GM20431 (cell line): ENCODE results near the gene OLIG1.

Source experiments
- in situ Hi-C: fragments of 300-500 bp; cut with MseI, MboI; formaldehyde crosslinking; loops from one replicate; pipeline ENCODE4 v1.15.0; 2020; ENCODE audit warnings: low sequenced_read_pairs; ENCODE audit not compliant: unreplicated experiment

OLIG1 gene

DNA sequence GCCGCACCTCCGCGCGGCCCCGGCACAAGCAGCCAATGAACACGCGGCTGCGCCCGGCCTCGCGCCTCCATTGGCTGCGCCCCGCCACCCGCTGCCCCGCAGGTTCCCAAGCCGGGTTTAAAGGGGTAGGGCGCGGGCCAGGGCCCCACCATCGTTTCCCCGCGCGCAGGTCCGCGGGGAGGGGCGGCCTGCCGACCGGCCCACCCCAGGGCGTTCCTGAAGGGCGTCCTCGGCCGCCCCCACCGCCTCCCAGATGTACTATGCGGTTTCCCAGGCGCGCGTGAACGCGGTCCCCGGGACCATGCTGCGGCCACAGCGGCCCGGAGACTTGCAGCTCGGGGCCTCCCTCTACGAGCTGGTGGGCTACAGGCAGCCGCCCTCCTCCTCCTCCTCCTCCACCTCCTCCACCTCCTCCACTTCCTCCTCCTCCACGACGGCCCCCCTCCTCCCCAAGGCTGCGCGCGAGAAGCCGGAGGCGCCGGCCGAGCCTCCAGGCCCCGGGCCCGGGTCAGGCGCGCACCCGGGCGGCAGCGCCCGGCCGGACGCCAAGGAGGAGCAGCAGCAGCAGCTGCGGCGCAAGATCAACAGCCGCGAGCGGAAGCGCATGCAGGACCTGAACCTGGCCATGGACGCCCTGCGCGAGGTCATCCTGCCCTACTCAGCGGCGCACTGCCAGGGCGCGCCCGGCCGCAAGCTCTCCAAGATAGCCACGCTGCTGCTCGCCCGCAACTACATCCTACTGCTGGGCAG, at the start of gene OLIG1:
Gene OLIG1 (plus strand): TSS at position 148 of the 750 bp plus-strand sequence. CDS start 106 bp downstream, at position 254.
- in situ Hi-C loops, result no loop called here

GRCh38 chr21:33020558-33021100, 49.3 kb upstream of the OLIG1 start:
- in situ Hi-C loops, result no loop called here

DNA sequence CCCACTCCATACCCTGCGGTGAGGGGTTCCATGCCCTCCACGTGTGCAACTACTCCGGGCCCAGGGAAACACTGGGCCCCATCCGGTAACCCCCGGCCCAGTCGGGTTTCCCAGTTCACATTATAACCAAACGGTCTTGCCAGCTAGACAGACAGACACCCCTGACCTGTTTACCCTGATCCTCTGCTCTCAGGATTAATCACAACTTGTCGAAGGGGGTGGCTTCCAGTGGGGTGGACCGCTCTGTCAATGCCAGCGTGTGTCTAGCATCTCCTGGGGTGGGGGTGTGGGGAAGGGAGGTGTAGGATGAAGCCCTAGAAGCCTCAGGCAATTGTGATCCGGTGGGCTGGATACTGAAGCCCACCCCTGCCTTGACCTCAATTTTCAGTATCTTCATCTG, 48.8 kb upstream of the OLIG1 start:
- in situ Hi-C loops, result no loop called here

- in situ Hi-C loops, result no loop called here
Measured at GRCh38 chr21:33021667-33022066, 48.3 kb upstream of the OLIG1 start.

DNA sequence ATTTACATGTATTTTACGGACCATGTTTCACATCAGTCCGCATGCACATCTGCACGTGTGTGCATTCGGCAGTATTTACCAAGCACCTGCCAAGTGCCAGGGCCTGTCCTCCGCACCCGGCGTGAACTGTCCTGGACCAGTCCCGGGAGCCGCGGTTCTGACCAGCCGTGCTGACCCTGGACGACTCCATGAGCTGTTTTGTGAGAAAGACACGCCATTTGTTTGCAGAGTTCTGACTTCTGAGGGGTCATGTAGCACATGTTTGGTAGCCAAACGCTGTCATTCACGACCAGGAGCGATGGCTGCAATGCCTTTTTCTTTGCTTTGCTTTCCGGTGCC, 47.5 kb upstream of the OLIG1 start:
- in situ Hi-C loops, result no loop called here

- in situ Hi-C loops, result no loop called here
Measured at GRCh38 chr21:33022828-33023573, 46.9 kb upstream of the OLIG1 start.

- in situ Hi-C loops, result no loop called here
Measured at GRCh38 chr21:33023574-33024200, 46.3 kb upstream of the OLIG1 start.

DNA sequence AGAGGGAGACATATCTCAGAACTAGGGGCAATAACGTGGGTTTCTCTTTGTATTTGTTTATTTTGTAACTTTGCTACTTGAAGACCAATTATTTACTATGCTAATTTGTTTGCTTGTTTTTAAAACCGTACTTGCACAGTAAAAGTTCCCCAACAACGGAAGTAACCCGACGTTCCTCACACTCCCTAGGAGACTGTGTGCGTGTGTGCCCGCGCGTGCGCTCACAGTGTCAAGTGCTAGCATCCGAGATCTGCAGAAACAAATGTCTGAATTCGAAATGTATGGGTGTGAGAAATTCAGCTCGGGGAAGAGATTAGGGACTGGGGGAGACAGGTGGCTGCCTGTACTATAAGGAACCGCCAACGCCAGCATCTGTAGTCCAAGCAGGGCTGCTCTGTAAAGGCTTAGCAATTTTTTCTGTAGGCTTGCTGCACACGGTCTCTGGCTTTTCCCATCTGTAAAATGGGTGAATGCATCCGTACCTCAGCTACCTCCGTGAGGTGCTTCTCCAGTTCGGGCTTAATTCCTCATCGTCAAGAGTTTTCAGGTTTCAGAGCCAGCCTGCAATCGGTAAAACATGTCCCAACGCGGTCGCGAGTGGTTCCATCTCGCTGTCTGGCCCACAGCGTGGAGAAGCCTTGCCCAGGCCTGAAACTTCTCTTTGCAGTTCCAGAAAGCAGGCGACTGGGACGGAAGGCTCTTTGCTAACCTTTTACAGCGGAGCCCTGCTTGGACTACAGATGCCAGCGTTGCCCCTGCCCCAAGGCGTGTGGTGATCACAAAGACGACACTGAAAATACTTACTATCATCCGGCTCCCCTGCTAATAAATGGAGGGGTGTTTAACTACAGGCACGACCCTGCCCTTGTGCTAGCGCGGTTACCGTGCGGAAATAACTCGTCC, 45.5 kb upstream of the OLIG1 start:
- in situ Hi-C loops, result no loop called here

DNA sequence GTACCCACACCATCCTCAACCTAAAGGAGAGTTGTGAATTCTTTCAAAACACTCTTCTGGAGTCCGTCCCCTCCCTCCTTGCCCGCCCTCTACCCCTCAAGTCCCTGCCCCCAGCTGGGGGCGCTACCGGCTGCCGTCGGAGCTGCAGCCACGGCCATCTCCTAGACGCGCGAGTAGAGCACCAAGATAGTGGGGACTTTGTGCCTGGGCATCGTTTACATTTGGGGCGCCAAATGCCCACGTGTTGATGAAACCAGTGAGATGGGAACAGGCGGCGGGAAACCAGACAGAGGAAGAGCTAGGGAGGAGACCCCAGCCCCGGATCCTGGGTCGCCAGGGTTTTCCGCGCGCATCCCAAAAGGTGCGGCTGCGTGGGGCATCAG, 44.8 kb upstream of the OLIG1 start:
- in situ Hi-C loops, result no loop called here

DNA sequence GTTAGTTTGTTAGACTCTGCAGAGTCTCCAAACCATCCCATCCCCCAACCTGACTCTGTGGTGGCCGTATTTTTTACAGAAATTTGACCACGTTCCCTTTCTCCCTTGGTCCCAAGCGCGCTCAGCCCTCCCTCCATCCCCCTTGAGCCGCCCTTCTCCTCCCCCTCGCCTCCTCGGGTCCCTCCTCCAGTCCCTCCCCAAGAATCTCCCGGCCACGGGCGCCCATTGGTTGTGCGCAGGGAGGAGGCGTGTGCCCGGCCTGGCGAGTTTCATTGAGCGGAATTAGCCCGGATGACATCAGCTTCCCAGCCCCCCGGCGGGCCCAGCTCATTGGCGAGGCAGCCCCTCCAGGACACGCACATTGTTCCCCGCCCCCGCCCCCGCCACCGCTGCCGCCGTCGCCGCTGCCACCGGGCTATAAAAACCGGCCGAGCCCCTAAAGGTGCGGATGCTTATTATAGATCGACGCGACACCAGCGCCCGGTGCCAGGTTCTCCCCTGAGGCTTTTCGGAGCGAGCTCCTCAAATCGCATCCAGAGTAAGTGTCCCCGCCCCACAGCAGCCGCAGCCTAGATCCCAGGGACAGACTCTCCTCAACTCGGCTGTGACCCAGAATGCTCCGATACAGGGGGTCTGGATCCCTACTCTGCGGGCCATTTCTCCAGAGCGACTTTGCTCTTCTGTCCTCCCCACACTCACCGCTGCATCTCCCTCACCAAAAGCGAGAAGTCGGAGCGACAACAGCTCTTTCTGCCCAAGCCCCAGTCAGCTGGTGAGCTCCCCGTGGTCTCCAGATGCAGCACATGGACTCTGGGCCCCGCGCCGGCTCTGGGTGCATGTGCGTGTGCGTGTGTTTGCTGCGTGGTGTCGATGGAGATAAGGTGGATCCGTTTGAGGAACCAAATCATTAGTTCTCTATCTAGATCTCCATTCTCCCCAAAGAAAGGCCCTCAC, 44.2 kb upstream of the OLIG1 start, which contains the start of gene OLIG2:
Gene OLIG2 (plus strand): TSS at position 447 of the 954 bp plus-strand sequence. CDS start 928 bp downstream, outside the sequence.
- in situ Hi-C loops, result no loop called here

DNA sequence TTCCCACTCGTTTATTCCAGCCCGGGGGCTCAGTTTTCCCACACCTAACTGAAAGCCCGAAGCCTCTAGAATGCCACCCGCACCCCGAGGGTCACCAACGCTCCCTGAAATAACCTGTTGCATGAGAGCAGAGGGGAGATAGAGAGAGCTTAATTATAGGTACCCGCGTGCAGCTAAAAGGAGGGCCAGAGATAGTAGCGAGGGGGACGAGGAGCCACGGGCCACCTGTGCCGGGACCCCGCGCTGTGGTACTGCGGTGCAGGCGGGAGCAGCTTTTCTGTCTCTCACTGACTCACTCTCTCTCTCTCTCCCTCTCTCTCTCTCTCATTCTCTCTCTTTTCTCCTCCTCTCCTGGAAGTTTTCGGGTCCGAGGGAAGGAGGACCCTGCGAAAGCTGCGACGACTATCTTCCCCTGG, 43.5 kb upstream of the OLIG1 start:
- in situ Hi-C loops, result no loop called here

GRCh38 chr21:33026878-33027400, 43.0 kb upstream of the OLIG1 start:
- in situ Hi-C loops, result no loop called here

GRCh38 chr21:33027401-33028286, 42.3 kb upstream of the OLIG1 start:
- in situ Hi-C loops, result no loop called here

- in situ Hi-C loops, result no loop called here
Measured at GRCh38 chr21:33028287-33028670, 41.7 kb upstream of the OLIG1 start.

GRCh38 chr21:33028773-33029384, 41.1 kb upstream of the OLIG1 start:
- in situ Hi-C loops, result no loop called here

- in situ Hi-C loops, result no loop called here
Measured at GRCh38 chr21:33029385-33029921, 40.5 kb upstream of the OLIG1 start.

GRCh38 chr21:33029975-33030461, 39.9 kb upstream of the OLIG1 start:
- in situ Hi-C loops, result no loop called here
